Tibial nerve (tissue), 4 donors: ENCODE results near the gene LILRB2.

Experiments
- CTCF ChIP-seq, 5 experiments: fragments of 200-600 bp in 3 of 5; fragments of 450-650 bp in 2 of 5; sonication (generic) in 3 of 5; IDR thresholded peaks; one replicate each; pipeline ENCODE4 v1.5.1; 2016 to 2019; ENCODE audit warnings: antibody characterized with exemption in 5 of 5, mild to moderate bottlenecking in 3 of 5, moderate library complexity in 2 of 5
- EP300 ChIP-seq, 2 donors: sonication (generic); formaldehyde crosslinking; IDR thresholded peaks; one replicate each; pipeline ENCODE4 v1.6.1; 2017; ENCODE audit warnings: antibody characterized with exemption in 2 of 2, mild to moderate bottlenecking in 1 of 2
- POLR2A ChIP-seq, 2 donors: fragments of 450-650 bp; IDR thresholded peaks; one replicate each; pipeline ENCODE4 v1.6.1; 2017; ENCODE audit warnings: antibody characterized with exemption in 2 of 2, mild to moderate bottlenecking in 2 of 2, moderate library complexity in 2 of 2

GRCh38 chr19:54299515-54299914 is 18.6 kb upstream of the LILRB2 start:
- TF ChIP-seq EP300 (IDR thresholded peaks at IDR 0.05), result no peak
- TF ChIP-seq CTCF (IDR thresholded peaks at IDR 0.05), result no peak
- TF ChIP-seq POLR2A (IDR thresholded peaks at IDR 0.05), result no peak
